Measurements from ENCODE around the gene WDFY3.
"Not testable (repeated sequence)": the region's sequence is repeated elsewhere in the genome, so short reads cannot be mapped to it uniquely, and the experiment has no call there.

GRCh38 chr4:84682661-84683060, 283.8 kb downstream of the WDFY3 start:
- not testable (repeated sequence) for TF ChIP-seq CTCF (IDR thresholded peaks at IDR 0.05; ENCODE audit: low read depth, low read length); EZH2phosphoT487 (IDR thresholded peaks at IDR 0.05; ENCODE audit: low read depth)

Data from OCI-LY3 (cell line).